Inflammatory macrophage (primary cell): Measurements from ENCODE around the gene SREBF2.

ENCODE experiments used
- DNase-seq, 2 donors: peaks; one replicate each; pipeline ENCODE4 v3.0.0-alpha.2; 2020 to 2022
- total RNA-seq, 18 experiments: gene quantifications; one replicate each; lab custom pipeline; 2026; ENCODE audit warnings: mixed read lengths in 6 of 18, inconsistent platforms in 2 of 18; lab: John Stamatoyannopoulos, UW

Gene SREBF2
- total RNA-seq = 83.3 to 260 (median 142) reads per million in 18 experiments

DNA sequence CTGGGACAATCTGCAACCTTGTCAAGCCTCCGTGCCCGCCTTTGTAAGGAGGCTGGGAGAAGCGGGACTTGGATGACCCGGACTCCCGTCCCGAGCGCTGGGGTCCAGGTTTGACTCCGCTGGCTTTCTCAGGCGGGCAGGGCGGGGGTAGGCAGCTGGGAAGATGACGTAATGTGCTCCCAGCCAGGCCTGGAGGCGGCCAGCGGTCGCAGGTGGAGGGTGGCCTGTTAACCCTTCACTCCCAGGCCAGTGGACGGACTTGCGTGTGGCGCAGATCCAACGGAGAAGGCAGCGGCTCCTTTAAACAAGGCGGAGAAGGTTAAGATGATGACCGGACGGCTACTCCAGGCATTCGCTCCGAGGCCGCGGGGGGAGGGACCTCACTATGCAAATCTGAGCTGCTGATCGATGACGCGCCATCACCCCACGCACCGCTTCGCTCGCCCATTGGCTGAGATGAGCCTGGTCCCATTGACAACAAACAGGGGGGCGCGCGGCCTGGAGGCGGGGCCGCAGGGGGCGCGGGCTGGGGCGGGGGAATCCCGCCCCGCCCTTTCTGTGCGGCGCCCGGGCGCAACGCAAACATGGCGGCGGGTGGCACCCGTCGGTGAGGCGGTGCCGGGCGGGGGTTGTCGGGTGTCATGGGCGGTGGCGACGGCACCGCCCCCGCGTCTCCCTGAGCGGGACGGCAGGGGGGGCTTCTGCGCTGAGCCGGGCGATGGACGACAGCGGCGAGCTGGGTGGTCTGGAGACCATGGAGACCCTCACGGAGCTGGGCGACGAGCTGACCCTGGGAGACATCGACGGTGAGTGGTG lies at the start of gene SREBF2:
Gene SREBF2, plus strand, starts transcription at position 553 of the 816 bp plus-strand sequence. Its CDS starts 166 bp downstream, at position 719.
- peak; percentile 100 for DNase-seq

DNA sequence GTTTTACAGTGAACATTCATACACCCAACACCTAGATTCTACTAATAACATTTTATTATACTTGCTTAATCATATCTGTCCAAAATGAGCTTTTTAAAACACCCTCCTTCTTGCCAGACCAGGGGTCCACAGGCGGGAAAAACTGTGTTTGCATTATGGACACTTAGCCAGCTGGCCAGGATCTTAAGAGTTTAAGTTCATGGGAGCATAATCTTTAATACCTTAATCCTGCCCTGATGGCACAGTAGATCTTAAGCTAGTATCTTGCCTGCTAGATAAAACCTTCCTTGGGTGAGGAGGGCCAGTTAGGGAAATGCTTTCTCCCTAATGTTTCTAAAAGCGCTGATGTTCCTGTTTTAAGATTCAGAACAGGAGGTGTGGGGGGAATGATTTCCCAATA lies 45.6 kb upstream of the SREBF2 start:
- no peak for DNase-seq

DNA sequence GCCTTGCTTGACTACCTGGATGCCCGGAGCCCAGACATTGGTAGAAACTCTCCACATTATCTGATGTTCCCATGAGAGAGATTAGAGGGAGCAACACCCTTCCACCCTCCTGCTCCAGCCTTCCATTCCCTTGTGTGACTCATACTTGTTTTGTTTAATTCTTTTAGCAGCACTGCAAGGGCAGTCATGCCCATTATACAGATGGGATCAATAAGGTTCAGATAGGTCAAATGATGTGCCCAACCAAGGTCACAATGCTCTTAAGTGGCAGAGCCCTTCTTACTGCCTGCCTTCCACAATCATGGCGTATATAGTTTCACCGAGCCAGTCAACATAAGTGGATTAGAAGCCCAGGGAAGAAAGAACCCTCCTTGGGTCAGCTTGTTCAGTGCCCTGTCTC lies 39.0 kb upstream of the SREBF2 start:
- DNase-seq = no peak

DNA sequence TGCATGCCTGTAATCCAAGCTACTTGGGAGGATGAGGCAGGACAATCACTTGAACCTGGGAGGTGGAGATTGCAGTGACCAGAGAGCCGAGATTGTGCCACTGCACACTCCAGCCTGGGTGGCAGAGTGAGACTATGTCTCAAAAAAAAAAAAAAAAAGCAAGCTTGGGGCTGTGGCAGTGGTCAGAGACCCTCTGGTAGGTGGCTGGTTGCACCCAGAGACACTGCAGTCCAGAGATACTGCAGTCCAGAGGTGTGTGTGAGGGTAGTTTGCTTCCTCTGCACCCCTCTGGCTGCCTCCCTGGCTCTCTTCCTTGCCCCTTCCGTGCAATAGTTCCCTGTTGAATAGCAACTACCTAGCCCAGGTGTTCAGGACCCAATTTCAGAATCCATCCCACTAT lies 34.2 kb upstream of the SREBF2 start:
- DNase-seq = no peak

DNA sequence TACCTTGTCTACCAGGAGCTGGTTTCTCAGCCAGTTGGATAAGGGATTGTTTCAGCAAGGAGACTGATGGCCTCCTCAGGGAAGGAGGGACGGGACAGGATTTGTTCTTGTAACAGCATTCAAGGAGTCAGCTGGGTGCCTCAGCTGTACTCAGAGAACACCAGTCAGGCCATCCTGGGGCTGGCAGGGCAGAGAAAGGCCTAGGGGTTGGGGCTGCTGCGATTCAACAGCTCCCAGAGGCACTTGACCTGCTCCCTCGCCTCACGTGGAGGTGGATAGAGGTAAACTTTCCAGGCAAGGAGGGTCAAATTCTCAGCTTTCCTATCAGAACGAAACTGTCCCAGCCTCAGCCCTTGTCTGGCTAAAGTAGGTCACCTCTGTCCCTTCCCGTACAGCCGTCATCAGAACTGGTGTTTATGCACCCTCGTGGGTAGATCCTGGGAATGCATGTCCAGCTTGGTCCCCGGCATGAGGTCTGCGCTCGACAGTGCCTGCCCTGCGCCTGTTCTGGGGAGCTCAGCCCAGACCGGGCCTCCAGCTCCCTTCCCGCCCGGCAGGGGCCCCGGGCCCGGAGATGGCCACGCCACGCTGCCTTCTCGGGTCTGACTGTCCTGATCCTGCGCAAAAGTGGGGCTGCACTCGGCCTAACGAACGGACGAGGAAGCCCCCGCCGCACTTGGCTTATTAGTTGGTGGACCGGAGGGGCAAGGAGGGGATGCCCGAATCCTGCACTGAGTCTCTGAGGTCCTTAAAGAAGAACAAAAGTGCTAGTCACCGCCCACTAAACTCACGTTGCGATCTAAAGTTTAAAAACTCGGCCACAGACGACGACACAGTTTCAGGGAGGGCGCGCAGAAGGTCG lies 33.2 kb upstream of the SREBF2 start:
- peak in 1 of 2 donors; percentile 37 for DNase-seq

DNA sequence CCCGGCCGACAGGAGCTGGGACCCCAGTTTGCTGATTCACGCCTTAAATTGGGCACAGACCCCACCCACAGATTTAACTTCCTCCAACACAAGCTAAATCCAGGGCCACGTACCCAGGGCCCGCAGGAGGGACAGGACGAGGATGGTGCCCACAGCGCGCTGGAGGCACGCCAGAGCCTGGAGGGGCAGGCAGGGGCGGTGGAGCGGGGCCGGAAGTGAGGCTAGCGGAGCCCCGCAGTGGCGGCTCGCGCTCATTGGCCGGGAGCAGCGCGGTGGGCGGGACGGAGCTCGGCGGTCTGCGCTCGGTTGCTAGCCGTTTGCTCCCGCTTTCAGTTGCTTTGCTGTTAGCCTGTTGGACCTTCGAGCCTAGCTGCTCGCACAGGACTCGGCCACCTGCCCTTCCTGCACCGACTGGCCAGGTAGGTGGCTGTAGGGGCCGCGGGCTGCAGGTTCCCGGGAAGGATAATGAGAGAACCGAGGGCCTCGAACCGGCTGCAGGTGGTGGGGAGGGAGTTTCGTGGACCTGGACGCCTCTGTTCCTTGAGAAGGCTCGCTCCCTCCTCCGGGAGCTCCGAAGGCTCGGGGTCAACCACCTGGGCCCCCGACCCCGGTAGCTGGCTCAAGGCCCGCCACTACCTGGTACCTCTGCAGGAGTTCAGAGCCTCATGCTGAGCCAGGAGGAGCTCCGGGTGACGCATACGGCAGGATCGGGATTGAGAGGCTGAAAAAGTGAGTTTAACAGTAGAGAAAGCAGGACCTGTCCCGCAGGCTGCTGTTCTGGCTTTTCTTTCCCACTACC lies 32.4 kb upstream of the SREBF2 start, which contains the start of gene CCDC134:
Gene CCDC134, plus strand, starts transcription at position 332 of the 799 bp plus-strand sequence. CDS start 8,212 bp downstream, outside the sequence.
- peak; percentile 89 to 91 for DNase-seq

DNA sequence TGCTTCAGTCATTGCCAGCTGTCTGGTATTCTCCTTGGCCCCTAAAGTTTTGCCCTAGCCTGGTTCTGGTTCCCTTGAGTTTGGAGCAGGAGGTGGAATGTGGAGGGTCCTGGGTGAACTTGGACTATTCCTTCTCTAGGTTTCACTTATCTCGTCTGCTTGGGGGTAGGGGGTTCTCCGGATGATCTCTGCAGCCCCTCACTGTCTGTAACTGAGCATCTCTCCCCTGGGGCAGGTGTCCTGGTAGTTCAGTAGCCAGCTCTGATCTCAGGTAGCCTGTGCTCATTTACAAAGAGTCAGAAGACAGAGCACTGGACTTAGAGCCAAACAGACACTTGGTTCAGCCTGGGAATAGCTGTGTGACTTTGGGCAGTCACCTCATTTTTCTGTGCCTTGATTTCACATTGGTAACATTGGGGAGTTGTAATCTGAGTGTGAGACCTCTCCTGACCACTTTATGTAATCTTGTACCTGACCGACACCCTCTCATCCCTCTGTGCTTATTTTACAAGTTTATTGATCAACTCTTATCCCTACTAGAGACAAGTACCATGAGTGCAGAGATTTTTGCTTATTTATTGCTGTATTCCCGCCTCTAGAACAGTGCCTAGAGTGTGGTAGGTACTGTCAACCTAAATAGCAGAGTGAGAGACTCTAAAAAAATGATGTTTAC lies 31.6 kb upstream of the SREBF2 start:
- no peak for DNase-seq

DNA sequence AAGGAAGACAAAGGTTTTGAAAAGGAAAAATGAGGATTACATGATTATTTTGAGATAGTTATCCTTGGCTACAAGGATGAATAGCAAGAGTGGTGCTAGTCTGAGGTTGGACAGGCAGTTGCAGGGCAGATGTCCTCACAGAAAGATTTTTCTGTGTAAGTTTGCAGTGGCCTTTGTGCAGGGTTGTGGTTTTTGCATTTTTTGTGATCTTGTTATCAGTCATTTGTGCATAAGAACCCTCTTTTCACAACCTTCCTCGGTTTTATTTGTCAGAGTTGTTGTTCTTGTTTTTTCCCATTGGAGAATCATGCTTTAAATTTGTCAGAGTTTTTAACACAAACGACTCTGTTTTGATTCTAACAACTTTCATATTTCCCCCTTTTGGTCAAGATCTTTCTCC lies 31.0 kb upstream of the SREBF2 start:
- DNase-seq = no peak

DNA sequence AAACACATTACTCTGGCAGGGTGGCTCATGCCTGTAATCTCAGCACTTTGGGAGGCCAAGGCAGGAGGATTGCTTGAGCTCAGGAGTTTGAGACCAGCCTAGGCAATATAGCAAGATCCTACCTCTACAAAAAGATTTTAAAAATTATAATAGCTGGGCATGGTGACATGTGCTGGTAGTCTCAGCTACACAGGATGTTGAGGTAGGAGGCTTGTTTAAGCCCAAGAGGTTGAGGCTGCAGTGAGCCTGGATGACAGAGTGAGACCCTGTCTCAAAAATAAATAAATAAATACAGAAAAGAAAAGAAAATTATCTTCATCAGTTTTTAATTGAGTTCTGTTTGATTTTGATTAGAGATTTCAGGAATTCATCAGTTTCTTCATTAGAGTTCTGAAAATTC lies 27.3 kb upstream of the SREBF2 start:
- no peak for DNase-seq

DNA sequence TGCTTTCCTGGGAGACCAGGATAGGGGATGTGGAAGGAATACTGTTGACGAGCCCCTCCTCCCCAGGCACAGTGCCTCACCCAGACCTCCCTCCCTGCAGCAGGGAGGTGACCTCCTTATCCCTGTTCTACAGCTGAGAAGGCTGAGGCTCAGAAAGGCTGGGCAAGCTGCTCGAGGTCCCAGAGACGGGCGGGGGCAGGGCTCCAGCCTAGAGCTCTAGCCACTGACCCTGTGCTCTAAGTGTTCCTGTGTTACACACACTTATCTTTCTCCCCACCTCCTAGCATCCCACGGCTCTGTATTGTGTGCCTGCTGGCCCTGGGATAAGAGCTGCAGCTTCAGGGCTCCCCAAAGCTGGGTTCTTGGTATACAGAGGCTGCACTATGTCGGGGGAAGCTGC lies 24.5 kb upstream of the SREBF2 start:
- DNase-seq = no peak

DNA sequence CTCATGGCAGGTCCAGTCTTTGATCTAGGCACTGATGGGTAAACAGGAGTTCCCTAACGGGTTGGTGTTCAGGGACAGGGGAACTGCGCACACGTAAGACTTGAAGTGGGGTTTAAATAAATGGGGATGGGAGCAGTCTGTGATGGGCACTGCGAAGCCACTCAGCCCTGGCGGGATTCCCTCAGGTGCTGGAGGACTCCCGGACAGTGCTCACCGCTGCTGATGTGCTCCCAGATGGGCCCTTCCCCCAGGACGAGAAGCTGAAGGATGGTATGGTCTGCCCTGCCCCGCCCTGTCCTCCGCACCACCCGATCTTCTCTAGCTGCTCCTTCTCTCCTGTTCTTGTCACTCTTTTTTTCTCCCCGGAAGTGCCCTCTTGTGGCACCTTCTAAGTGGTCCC lies 22.9 kb upstream of the SREBF2 start:
- no peak for DNase-seq

DNA sequence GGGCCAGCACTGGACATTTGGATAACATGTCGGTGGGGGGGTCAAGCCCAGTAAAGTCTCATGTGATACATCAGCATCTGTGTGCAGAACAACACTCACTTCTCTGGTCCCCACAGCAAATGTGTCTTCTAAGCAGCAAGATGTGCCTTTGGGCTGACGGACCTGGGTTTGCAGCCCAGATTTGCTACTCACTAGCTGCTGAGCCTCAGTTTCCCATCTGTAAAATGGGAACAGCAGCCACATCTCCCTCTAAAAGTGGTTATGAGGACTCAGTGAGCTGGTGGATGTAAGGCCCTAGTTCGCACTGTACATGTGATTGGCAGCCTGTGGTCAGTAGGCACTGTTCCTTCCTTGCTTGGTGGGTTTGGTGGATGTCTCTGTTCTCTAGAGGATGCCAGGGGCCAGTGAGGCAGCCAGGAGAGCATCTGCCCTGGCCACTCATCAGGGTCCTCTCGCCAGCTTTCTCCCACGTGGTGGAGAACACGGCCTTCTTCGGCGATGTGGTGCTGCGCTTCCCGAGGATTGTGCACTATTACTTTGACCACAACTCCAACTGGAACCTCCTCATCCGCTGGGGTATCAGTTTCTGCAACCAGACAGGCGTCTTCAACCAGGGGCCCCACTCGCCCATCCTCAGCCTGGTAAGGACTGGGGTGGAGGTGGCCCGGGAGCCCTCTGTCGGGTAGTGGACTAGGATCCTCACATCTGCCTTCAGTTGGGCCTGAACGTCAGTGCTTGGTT lies 19.9 kb upstream of the SREBF2 start:
- no peak for DNase-seq

DNA sequence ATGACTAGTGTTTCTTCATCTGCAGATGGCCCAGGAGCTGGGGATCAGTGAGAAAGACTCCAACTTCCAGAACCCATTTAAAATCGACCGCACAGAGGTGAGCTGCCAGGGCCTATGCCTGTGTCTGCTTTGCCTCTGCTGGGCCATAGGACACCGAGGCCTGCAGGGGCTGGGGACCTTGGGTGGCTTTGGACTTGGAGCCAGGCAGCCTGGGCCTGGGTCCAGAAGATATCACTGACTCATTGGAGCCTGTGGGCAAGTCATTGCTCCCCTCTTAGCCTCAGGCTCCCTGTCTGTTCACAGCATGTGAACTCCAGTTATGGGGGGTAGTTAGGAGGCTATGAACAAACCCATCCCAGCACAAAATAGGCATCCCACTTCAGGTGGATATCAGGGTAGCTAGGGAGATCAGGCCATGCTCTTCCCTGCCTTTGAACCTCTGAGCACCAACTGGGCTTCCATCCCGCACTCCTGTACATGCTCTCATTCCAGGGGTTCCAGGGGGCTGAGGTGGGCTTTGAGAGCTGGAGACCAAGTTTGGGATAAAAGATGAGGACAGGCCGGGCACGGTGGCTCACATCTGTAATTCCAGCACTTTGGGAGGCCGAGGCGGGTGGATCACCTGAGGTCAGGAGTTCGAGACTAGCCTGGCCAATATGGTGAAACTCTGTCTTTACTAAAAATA lies 19.0 kb upstream of the SREBF2 start:
- DNase-seq = no peak

DNA sequence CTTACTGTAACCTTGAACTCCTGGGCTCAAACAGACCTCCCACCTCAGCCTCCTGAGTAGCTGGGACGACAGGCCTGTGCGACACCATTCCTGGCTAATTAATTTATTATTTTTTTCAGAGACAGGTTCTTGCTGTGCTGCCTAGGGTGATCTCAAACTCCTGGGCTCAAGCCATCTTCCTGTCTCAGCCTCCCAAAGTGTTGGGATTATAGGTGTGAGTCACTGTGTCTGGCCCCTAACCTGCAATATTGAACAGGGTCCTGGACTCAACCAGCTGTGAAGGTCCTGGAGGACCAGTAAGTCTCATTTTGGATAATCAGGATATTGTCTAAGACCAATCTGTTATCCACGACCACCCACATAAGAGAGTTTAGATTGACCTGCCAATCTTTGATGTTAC lies 17.2 kb upstream of the SREBF2 start:
- DNase-seq = no peak

DNA sequence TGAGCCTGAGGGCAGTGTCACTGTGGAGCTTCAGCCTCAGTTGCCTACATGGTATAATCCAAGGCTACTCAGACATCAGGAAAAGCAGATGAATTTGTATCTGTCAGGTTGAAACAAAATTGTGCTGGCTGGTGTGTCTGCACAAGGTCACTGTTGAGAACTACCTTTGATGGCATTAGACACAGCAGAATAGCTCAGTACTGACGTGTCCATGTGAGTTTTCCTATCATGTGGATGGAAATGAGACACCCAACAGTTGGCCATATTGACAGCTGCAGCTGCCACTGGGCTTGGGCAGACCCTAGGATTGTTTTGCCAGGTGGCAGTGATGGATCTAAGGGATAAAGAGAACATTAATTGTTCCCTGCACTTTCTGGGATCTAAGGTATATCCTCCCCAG lies 16.7 kb upstream of the SREBF2 start:
- no peak for DNase-seq

DNA sequence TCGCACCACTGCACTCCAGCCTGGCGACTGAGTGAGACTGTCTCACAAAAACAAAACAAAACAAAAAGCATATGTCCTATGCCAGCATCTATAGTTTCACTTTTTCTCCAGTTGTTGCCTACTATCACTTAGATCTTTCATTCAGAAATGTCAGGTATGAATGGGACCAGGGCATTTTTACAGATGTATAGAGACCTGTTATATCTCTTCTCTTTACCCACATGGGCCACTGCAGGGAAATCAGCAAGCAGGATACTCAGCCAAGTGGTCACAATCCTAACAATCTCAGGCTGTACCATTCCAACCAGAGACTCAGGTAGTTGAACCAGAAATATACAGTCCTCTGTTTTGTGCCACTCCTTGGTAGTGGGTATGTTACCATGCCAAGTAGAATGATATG lies 16.0 kb upstream of the SREBF2 start:
- DNase-seq = no peak

DNA sequence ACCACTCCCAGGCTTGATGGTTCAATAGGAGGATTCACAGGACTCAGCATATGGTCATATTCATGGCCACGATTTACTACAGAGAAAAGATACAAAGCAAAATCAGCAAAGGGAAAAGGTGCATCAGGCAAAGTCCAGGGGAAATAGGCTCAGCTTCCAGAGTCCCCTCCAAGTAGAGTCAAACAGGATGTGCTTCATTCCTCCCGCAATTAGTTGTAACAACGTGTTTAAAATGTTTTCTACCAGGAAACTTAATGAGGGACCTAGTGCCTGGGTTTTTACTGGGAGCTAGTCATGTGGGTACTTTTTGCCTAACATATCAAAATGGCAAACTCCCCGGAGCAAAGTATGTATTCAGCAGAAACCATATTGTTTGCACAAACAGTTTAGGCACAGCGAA lies 14.9 kb upstream of the SREBF2 start:
- no peak for DNase-seq

DNA sequence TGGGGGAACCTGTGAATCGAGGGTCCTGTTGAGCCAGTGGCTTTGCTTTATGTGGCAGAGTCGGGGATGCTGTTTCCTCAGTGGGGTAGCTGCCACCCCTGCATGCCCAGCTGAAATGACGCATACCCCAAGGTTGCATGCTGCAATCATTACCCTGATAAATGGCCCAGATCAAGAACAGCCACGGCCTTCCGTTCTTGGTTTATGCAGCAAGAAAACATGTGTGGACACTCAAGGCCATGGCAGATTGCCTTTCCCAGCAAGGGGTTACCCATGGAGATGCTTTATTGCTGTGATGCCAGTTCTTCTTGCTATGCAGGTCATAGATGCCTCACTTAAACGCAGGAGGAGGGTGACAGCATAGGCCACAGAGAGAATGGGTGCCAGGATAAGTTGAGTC lies 14.3 kb upstream of the SREBF2 start:
- no peak for DNase-seq

DNA sequence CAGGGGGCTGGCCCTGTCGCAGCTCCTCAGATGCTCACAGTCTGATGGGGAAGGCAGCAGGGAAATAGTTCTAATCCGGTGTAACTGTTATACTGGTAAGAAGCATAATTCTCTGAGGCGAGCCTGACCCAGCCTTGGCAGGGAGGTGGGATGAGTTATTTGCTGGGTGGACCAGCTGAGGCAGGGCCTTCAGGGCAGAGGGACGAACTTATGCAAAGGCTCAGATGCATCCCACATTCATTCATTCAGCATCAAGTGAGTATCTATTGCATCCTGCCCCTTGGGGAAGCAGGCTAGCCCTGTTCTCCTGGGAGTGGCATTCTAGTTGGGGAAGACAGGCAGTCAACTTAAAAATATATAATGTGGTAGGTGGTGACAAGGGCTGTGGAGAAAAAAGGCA lies 13.6 kb upstream of the SREBF2 start:
- no peak for DNase-seq

DNA sequence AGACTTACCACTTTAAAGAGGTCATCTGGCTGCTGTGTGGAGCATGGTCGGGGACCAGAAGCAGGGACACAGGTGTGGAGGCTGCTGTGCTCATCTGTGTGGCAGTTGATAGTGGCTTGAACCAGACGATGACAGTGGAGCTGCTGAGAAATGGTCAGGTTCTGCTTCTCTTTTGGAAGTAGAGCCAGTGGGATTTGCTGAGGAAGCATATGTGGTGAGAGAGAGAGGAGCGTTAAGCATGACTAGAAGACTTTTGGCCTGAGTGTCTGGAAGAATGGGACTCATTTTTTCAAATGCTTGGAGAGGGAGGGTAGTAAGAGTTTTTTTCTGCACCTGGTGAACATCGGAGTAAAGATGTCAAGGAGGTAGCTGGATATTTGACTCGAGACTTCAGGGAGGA lies 12.5 kb upstream of the SREBF2 start:
- DNase-seq = no peak
